Adrenal gland (tissue), 12 donors: ENCODE data around the gene HIVEP3. TPM values are rescaled to one million over a fixed set of nuclear protein-coding genes. Genes with fewer than 3 reads are reported as not detected.

Source experiments
- DNase-seq, 7 donors: peaks; one replicate each; pipeline ENCODE4 v3.0.0-alpha.2; 2019 to 2020
- H3K27ac ChIP-seq, 5 donors: fragments of 200-600 bp; sonication (generic) in 4 of 5; 1 replicate in 3 of 5; 2 replicates in 2 of 5; pipeline versions ENCODE4 v1.5.1 to v1.8.0; 2016 to 2020; ENCODE audit warnings: mild to moderate bottlenecking in 1 of 5
- H3K27me3 ChIP-seq: fragments of 200-600 bp; 2 replicates; pipeline ENCODE4 v1.8.0; 2021
- H3K36me3 ChIP-seq, 2 donors: fragments of 200-600 bp; replicated peaks in 1 of 2; 1 replicate in 1 of 2; 2 replicates in 1 of 2; pipeline versions ENCODE4 v1.5.1 to v1.8.0; 2018 to 2022
- H3K4me1 ChIP-seq, 2 donors: fragments of 200-600 bp; replicated peaks in 1 of 2; 1 replicate in 1 of 2; 2 replicates in 1 of 2; pipeline versions ENCODE4 v1.5.1 to v1.8.0; 2018 to 2021
- H3K4me3 ChIP-seq, 4 donors: fragments of 200-600 bp; sonication (generic) in 3 of 4; one replicate each; pipeline ENCODE4 v1.5.1; 2016 to 2018
- H3K9me3 ChIP-seq, 3 donors: fragments of 200-600 bp; sonication (generic) in 1 of 3; replicated peaks in 1 of 3; 1 replicate in 2 of 3; 2 replicates in 1 of 3; pipeline versions ENCODE4 v1.5.1 to v1.8.0; 2016 to 2021
- POLR2A ChIP-seq, 2 donors: fragments of 450-650 bp; IDR thresholded peaks; one replicate each; pipeline ENCODE4 v1.6.1; 2017; ENCODE audit warnings: antibody characterized with exemption in 2 of 2, mild to moderate bottlenecking in 2 of 2, moderate library complexity in 1 of 2
- WGBS, 4 donors: extraction: QIAGEN DNeasy Blood & Tissue Kit in 2 of 4; methylation state at CpG; one replicate each; pipeline versions ENCODE4 v1.1.5 to v1.1.7; 2013 to 2017; 5-methylcytosine and 5-hydroxymethylcytosine counted together
- intact Hi-C, 2 donors: fragments of 100-400 bp; cut with DNase I; formaldehyde crosslinking; loops; one replicate each; pipeline versions ENCODE4 v1.14.1 to v1.15.0; 2022 to 2023
- polyA plus RNA-seq, 3 donors: library from polyadenylated mRNA; stranded (reverse); fragments of 200-250 nt in 2 of 3; fragments of 350-450 nt in 1 of 3; fragmentation: Illumina TruSeq in 1 of 3; extraction: RNeasy Lipid Tissue Mini Kit (QIAGEN cat#74804) in 1 of 3; gene quantifications; one replicate each; pipeline ENCODE4 v1.2.3, GENCODE V29; 2013 to 2014
- total RNA-seq, 9 donors: library from RNA; depleted of rRNA in 4 of 9; stranded (reverse); fragments of >200 nt in 4 of 9; fragments of 120-200 nt in 1 of 9; fragmentation: NEBNext Ultra II Directional in 1 of 9; extraction: Animal tissue kit (Norgen Biotek cat#: 25700) in 1 of 9; gene quantifications; one replicate each; pipeline versions ENCODE4 v1.1.0 to v1.2.4, GENCODE V29; 2013 to 2023
- TF ChIP-seq, protein P1 (sequence below), 6 experiments: fragments of 450-650 bp in 4 of 6; fragments of 200-600 bp in 2 of 6; sonication (generic) in 1 of 6; IDR thresholded peaks; 1 replicate in 5 of 6; 2 replicates in 1 of 6; pipeline versions ENCODE4 v1.5.1 to v1.8.0; 2016 to 2021; ENCODE audit warnings: antibody characterized with exemption in 6 of 6, mild to moderate bottlenecking in 2 of 6, moderate library complexity in 1 of 6
- donor health status: healthy with polysubstance abuse.
- donor health status: Bipolar disorder and iron deficiency.
- donor health status: DM: yes; HTN: yes; CAD: no.
- donor health status: DM: no; HTN: no; CAD: no.
- donor health status: DM: no; HTN: no; CAD: no.
- donor health status: DM: yes; HTN: yes; CAD: no.

HIVEP3 gene
- total and polyA plus RNA-seq, 12 donors = 3.2 to 7.7 (median 7.0) TPM

- no peaks in the 10 kb centered on the region for H3K9me3 ChIP-seq
- H3K27me3 ChIP-seq = no peaks in the 10 kb centered on the region
- H3K36me3 ChIP-seq = no peaks in the 10 kb centered on the region
- H3K4me3 ChIP-seq = no peak overlapping the region
- DNase-seq = no peak
- intact Hi-C loops = no loop called here
- no peak overlapping the region for H3K27ac ChIP-seq
- 78 to 89% (median 86%) methylated on average over 7 of the region's 7 CpGs for WGBS, 4 donors
- no peak for TF ChIP-seq POLR2A (IDR thresholded peaks at IDR 0.05)
- TF ChIP-seq, protein P1, sequence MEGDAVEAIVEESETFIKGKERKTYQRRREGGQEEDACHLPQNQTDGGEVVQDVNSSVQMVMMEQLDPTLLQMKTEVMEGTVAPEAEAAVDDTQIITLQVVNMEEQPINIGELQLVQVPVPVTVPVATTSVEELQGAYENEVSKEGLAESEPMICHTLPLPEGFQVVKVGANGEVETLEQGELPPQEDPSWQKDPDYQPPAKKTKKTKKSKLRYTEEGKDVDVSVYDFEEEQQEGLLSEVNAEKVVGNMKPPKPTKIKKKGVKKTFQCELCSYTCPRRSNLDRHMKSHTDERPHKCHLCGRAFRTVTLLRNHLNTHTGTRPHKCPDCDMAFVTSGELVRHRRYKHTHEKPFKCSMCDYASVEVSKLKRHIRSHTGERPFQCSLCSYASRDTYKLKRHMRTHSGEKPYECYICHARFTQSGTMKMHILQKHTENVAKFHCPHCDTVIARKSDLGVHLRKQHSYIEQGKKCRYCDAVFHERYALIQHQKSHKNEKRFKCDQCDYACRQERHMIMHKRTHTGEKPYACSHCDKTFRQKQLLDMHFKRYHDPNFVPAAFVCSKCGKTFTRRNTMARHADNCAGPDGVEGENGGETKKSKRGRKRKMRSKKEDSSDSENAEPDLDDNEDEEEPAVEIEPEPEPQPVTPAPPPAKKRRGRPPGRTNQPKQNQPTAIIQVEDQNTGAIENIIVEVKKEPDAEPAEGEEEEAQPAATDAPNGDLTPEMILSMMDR (IDR thresholded peaks at IDR 0.05) = no peak
- H3K4me1 ChIP-seq = peaks cover 0 to 8% of the 10 kb centered on the region in 2 donors
These were observed 200.2 kb downstream of the HIVEP3 start for GRCh38 chr1:41718497-41718896.

GRCh38 chr1:41716188-41717130 lies 202.3 kb downstream of the HIVEP3 start:
- no peaks in the 10 kb centered on the region for H3K36me3 ChIP-seq
- peaks cover 0 to 16% of the 10 kb centered on the region in 2 donors for H3K4me1 ChIP-seq
- no peaks in the 10 kb centered on the region for H3K27me3 ChIP-seq
- WGBS, 4 donors = 86 to 97% (median 91%) methylated on average over 6 to 12 of the region's 12 CpGs
- no peaks in the 10 kb centered on the region for H3K9me3 ChIP-seq
- intact Hi-C loops = no loop called here
- no peak overlapping the region for H3K27ac ChIP-seq
- H3K4me3 ChIP-seq = no peak overlapping the region
- TF ChIP-seq, protein P1 (IDR thresholded peaks at IDR 0.05) = no peak
- no peak for TF ChIP-seq POLR2A (IDR thresholded peaks at IDR 0.05)
- no peak for DNase-seq

GRCh38 chr1:41715441-41716095 lies 203.2 kb downstream of the HIVEP3 start:
- Histone ChIP-seq H3K36me3 (no peaks in the 10 kb centered on the region), H3K27ac (peak overlapping the region in 1 of 5 donors; percentile 9), H3K4me1 (peaks cover 0 to 16% of the 10 kb centered on the region in 2 donors), H3K27me3 (no peaks in the 10 kb centered on the region), H3K9me3 (no peaks in the 10 kb centered on the region), H3K4me3 (no peak overlapping the region)
- no peak for TF ChIP-seq POLR2A (IDR thresholded peaks at IDR 0.05)
- TF ChIP-seq, protein P1 (IDR thresholded peaks at IDR 0.05) = no peak
- 86 to 91% (median 88%) methylated on average over 8 of the region's 8 CpGs for WGBS, 4 donors
- no peak for DNase-seq
- intact Hi-C loops = no loop called here

GRCh38 chr1:41714638-41715389 lies 203.9 kb downstream of the HIVEP3 start:
- TF ChIP-seq POLR2A (IDR thresholded peaks at IDR 0.05) = no peak
- TF ChIP-seq, protein P1 (IDR thresholded peaks at IDR 0.05) = no peak
- intact Hi-C loops = no loop called here
- Histone ChIP-seq H3K4me3 (no peak overlapping the region), H3K27ac (peak overlapping the region in 1 of 5 donors; percentile 9), H3K4me1 (peaks cover 0 to 16% of the 10 kb centered on the region in 2 donors), H3K36me3 (no peaks in the 10 kb centered on the region), H3K9me3 (no peaks in the 10 kb centered on the region), H3K27me3 (no peaks in the 10 kb centered on the region)
- 75 to 93% (median 84%) methylated on average over 6 to 9 of the region's 9 CpGs for WGBS, 4 donors
- no peak for DNase-seq
